ENCODE data around the gene ANKRD44. TPM values are rescaled to one million over a fixed set of nuclear protein-coding genes. Genes with fewer than 3 reads are reported as not detected.

The ANKRD44 gene
- total RNA-seq, 1 donor from 2014 or later: 21.4 TPM

DNA sequence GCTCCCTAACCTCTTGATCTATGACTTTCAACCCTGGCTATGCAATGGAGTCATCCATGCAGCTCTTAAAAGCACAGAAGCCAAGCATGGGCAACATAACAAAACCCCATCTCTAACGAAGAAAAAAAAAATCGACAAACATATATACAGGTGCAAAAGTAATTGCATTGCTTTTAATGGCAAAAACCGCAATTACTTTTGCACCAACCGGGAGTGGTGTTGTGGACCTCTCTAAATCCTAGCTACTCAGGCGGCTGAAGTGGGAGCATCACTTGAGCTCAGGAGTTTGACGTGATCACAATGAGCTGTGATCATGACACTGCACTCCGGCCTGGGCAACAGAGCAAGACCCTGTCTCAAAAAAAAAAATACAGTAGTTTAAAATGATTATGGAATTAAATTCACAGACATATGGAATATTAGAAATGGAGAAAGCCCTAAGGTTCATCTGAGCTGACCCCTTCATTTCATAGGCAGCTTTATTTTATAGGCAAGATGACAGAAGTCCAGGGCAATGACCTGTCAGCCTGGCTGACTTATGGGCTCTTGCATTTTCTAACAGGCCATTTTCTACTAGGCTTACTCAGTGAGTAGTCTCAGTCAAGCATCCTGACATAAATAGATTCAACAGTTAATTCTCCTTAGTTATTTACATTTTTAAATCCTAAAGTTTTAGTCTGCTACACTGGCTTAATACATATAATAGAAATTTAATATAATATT is 183.8 kb downstream of the ANKRD44 start:
- Mint-ChIP-seq H3K4me3 (ENCODE audit: unreplicated experiment) (no peak overlapping the region), H3K4me1 (ENCODE audit: low read depth) (peaks cover 29% of the 10 kb centered on the region), H3K27ac (ENCODE audit: unreplicated experiment) (no peak overlapping the region), H3K36me3 (ENCODE audit: low read depth) (no peaks in the 10 kb centered on the region), H3K27me3 (ENCODE audit: low read depth) (no peaks in the 10 kb centered on the region), H3K9me3 (ENCODE audit: low read depth) (peaks cover 5% of the 10 kb centered on the region)
- no peak for DNase-seq (ENCODE audit: low spot score)
- TF ChIP-seq, protein P1, sequence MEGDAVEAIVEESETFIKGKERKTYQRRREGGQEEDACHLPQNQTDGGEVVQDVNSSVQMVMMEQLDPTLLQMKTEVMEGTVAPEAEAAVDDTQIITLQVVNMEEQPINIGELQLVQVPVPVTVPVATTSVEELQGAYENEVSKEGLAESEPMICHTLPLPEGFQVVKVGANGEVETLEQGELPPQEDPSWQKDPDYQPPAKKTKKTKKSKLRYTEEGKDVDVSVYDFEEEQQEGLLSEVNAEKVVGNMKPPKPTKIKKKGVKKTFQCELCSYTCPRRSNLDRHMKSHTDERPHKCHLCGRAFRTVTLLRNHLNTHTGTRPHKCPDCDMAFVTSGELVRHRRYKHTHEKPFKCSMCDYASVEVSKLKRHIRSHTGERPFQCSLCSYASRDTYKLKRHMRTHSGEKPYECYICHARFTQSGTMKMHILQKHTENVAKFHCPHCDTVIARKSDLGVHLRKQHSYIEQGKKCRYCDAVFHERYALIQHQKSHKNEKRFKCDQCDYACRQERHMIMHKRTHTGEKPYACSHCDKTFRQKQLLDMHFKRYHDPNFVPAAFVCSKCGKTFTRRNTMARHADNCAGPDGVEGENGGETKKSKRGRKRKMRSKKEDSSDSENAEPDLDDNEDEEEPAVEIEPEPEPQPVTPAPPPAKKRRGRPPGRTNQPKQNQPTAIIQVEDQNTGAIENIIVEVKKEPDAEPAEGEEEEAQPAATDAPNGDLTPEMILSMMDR (IDR thresholded peaks at IDR 0.05): no peak

DNA sequence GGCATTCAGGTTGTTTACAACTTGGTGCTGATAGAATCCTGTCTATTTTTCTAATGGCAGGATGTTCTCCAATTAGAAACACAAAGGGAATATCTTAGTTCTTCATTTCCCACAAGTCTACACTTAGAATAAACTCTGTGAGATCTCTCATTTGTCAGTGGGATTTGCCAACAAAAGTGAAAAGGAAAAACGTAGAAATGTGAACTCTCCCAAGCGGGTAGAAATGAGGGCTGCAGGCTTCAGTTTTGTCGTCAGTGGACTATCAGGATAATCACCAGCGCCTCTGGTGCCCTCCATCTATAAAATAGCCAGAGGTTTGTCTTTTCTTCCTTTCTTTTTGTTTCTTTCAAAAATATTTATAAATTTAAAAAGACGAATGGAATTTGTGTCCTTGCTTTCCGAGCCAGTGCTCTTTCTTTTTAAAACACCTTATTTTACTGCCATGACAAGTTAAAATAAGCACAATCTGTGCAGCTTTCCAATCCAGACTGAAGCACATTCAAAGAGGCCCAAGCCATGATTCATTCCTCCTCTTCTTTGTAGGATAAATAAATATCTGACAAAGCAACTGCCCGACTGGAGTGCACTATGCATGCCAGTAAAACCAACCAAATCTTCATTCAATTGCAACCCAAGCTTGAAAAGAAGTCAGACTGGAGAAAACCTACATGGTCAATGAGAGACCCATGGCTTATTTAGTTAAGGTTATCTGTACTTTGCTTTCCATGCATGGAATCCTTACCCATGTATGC is 185.8 kb downstream of the ANKRD44 start:
- Mint-ChIP-seq H3K9me3 (ENCODE audit: low read depth) (peaks cover 5% of the 10 kb centered on the region), H3K4me1 (ENCODE audit: low read depth) (peaks cover 24% of the 10 kb centered on the region), H3K27ac (ENCODE audit: unreplicated experiment) (peak overlapping the region; percentile 77), H3K27me3 (ENCODE audit: low read depth) (no peaks in the 10 kb centered on the region), H3K4me3 (ENCODE audit: unreplicated experiment) (peak overlapping the region; percentile 25), H3K36me3 (ENCODE audit: low read depth) (peaks cover 4% of the 10 kb centered on the region)
- TF ChIP-seq, protein P1 (IDR thresholded peaks at IDR 0.05): no peak
- no peak for DNase-seq (ENCODE audit: low spot score)

DNA sequence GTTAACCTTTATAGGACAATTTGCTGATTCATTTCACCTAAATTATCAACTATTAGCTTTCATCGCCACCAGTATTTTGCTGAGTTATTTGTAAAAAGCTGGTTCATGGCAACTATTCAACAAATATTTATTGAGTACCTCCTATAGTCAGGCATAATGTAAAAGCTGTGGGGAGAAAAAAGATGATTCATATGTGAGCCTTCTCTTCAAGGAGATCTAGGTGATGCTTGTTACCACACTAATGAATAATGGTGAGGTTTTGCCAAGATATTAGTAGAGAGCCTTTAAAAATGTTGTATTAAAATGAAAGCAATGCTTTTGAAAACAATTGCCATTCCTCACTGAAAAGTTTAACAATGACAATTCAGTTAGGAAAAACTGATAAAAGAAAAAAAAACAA is 187.8 kb downstream of the ANKRD44 start:
- Mint-ChIP-seq H3K36me3 (ENCODE audit: low read depth) (peaks cover 4% of the 10 kb centered on the region), H3K4me1 (ENCODE audit: low read depth) (peaks cover 24% of the 10 kb centered on the region), H3K27ac (ENCODE audit: unreplicated experiment) (no peak overlapping the region), H3K27me3 (ENCODE audit: low read depth) (no peaks in the 10 kb centered on the region), H3K4me3 (ENCODE audit: unreplicated experiment) (no peak overlapping the region), H3K9me3 (ENCODE audit: low read depth) (no peaks in the 10 kb centered on the region)
- no peak for DNase-seq (ENCODE audit: low spot score)
- TF ChIP-seq, protein P1 (IDR thresholded peaks at IDR 0.05): no peak

DNA sequence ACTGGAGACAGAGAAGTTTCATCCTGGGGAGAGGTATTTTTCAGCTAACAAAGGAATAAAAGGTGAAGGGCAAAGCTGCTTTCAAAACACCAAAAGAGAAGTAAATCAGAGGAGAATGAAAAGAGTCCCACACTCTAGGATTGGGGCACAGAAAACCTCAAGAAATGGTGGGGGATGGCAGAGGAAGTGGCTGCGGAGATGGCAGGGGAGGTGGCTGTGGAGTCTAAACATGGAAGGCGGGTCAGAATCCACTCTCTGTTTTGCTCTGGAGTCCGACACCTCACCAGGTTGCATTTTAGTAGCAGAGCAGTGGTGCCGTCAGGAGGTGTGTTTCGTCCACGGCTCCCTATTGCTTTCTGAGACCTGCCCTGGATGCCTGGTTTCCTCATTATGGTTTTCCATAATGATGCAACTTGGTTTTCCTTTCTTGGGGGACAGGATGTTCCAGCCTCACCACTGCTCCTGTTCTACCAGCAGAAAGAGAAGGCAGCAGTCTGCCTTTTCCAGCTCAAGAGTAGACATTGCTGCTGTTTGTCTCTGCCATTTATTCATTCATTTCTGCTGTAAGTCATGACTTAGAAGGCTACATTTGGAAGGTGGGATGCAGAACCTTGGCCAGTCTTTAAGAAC is 188.7 kb downstream of the ANKRD44 start:
- H3K4me3 Mint-ChIP-seq (ENCODE audit: unreplicated experiment): no peak overlapping the region
- TF ChIP-seq, protein P1 (IDR thresholded peaks at IDR 0.05): no peak
- no peaks in the 10 kb centered on the region for H3K9me3 Mint-ChIP-seq (ENCODE audit: low read depth)
- H3K36me3 Mint-ChIP-seq (ENCODE audit: low read depth): peaks cover 4% of the 10 kb centered on the region
- H3K27ac Mint-ChIP-seq (ENCODE audit: unreplicated experiment): no peak overlapping the region
- no peak for DNase-seq (ENCODE audit: low spot score)
- H3K27me3 Mint-ChIP-seq (ENCODE audit: low read depth): no peaks in the 10 kb centered on the region
- H3K4me1 Mint-ChIP-seq (ENCODE audit: low read depth): peaks cover 24% of the 10 kb centered on the region

DNA sequence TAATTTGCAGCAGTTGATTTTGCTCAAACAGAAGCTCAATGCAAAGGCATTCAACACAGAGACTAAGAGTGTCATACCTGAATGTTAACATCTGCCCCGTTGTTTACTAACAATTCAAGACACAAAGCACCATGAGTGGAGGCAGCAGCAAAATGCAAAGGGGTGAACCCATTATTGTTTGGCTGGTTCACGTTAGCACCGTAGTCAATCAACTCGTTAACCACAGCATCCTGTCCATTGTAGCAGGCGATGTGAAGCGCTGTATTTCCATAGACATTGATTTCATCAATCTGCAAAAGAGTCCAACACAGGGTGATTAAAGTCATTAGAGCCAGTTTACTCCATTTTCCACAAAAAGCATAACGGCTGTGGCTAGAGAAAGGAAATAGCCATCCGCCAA is 189.3 kb downstream of the ANKRD44 start:
- TF ChIP-seq, protein P1 (IDR thresholded peaks at IDR 0.05): no peak
- no peaks in the 10 kb centered on the region for H3K27me3 Mint-ChIP-seq (ENCODE audit: low read depth)
- no peaks in the 10 kb centered on the region for H3K9me3 Mint-ChIP-seq (ENCODE audit: low read depth)
- H3K27ac Mint-ChIP-seq (ENCODE audit: unreplicated experiment): no peak overlapping the region
- H3K36me3 Mint-ChIP-seq (ENCODE audit: low read depth): peaks cover 9% of the 10 kb centered on the region
- DNase-seq (ENCODE audit: low spot score): no peak
- no peak overlapping the region for H3K4me3 Mint-ChIP-seq (ENCODE audit: unreplicated experiment)
- peaks cover 24% of the 10 kb centered on the region for H3K4me1 Mint-ChIP-seq (ENCODE audit: low read depth)

Data from chondrocyte (in vitro differentiated cells).